Activated CD4-positive, alpha-beta T cell treated with anti-CD3 and anti-CD28 coated beads, Interleukin-2, amount 50 U/mL, for 1 hour (primary cell): ENCODE measurements around the gene KRTAP10-5.
"Not testable (repeated sequence)": the region's sequence is repeated elsewhere in the genome, so short reads cannot be mapped to it uniquely, and the experiment has no call there.

ENCODE experiments used
- DNase-seq: peaks from one replicate; pipeline ENCODE4 v3.0.0-alpha.2; 2020

Gene KRTAP10-5

DNA sequence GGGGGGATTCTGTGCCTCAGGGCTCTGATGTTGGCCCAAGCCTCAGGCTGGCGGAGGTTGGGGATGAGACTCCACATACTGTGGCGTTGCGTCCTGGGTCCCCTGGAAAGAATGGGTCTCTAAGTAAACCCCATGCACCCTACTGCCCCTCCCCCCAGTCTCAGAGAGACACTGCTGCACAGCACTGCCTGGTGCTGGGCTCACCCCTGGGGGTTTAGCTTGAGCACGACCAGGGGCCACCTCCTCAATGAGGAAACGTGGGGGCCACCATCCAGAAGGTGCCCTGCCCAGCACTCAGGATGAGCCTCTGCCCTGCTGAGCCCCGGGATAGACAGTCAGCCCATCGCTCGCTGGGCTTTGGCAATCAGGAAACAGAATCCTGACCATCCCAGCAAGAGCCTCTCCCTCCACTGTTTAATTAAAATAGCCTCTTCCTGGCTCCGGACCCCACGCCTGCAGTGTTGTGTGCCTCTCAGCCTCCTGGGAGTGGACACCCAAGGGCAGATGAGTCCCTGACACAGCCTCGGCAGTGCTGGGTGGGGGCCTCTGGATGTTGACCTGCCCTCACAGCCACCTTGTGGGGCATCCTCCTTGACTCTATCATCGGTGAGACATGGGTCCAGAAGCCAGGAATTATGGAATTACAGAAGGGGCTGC lies 10.4 kb downstream of the KRTAP10-5 start:
- no peak for DNase-seq

DNA sequence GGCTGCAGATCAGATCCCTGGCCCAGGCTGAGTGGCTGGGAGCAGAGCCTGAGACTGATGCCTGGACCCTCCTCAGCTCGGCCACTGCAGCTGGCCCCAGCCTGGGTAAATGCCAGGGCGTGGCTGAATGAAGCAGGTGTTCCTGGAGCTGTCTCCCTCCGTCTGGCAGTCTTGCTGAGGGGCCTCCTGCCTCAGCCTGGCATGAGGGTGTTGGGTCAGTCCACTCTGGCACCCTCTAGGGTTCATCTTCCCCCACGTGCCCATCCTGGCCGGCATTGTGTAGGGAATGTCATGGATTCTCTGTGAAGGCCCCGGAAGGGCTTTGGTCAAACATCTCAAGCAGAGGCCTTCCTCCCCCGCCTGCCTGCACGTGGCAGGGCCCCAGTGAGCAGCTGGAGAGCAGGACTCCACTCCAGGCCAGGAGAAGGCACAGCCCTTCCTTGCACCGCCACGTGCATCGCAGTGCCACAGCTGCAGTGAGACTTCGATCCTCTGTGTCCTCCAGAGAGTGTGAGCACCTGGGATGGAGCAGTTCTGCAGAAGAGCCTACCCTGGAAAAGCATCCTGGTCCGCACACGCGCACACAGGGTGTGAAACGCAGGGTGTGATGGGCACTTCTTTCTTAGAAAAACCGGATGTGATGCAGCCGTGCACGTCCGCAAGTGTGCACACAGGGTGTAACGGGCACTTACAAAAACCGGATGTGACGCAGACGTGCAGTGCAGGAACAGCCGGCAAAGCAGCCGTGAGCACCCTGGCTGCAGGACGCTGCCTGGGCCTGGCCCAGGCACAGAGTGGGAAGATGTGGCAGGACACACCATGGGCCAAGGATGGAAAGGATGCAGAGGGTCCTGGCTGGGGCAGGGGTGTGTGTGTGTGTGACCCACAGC lies 11.5 kb downstream of the KRTAP10-5 start:
- DNase-seq, result no peak

DNA sequence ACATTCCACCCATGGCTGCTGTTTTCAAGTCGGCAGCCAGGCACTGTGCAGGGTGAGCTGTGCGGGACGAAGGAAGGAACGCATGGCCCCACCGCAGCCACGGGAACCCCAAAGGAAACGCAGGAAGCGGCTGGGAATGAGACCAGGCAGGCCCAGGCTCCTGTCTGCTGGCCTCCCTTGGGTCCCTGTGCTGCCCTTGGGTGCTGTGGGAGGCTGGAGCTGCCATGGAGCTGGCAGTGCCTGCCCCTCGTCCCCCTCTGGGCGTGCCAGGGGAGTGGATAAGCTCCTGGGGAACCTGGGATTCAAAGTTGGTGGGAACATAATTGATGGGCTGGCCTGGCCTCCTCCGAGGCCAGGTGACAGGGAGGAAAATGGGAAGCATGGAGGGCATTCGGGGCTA lies 12.1 kb downstream of the KRTAP10-5 start:
- DNase-seq, result no peak

DNA sequence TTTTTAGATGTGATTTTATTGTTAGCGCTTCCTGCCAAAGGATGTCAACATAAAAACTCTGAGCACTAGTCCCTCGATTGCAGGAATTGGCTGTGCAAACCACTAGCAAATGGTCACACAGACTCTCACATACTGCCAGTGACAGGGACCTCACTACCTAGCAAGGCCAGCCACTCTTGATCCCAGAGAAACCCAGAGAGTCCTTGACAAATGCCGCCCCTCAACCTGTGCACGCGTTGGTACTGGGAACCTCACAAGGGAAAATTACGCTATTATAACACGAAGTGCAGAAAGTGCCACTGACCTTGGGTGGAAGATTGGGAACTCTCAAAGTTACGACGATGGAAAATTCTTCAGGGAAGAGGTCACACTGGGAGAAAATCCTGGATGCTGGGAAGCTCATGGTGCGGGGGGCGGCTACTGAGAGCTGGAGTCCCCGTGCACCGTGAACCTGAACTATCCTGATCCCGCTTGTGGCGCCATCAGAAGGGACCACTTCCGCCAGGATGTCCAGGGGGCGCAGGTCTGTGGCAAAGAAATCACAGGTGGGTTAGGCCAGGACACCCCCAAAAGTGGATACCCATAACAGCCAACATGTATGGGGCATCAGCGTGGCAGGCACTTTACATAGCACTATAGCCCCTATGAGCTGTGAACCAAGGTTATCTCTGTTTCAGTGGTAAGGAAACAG lies 12.8 kb downstream of the KRTAP10-5 start:
- DNase-seq, result no peak

DNA sequence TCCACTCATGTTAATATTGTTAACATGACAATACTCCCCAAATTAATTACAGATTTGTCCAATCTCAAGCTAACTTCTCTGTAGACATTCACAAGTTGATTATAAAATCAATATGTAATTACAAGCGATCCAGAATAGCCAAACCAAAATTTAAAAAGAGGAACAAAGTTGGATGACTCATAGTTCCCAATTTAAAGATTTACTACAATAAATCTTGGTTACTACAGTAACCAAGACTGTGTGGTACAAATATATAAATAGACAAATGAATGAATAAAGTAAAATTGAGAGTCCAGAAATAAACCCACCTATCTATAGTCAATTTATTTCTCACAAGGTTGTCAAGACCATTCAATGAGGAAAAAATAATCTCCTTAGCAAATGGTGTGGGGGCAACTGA lies 14.0 kb downstream of the KRTAP10-5 start:
- DNase-seq, result no peak

DNA sequence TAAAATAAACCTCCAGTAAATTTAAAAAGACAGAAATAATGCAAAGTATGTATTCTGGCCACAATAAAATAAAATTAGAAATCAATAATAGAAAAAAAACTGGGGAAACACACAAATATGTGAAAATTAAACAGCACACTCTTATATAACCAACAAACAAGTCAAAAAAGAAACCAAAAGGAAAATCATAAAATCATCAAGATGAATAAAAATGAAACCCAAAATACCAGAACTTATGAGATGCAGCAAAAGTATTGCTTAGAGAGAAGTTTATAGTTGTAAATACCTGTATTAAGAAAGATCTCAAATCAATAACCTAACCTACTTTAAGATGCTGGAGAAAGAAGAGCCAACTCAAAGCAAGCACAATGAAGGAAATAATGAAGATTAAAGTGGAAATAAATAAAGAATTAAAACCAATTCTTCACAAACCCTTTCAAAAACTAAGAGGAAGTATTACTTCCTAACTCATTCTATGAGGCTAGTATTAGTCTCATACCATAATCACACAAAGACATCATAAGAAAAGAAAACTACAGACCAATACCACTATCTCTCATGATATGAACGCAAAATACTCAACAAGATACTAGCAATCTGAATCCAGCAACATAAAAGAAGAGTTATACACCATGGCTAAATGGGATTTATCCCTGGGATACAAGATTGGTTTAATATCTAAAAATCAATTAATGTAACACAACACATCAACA lies 15.4 kb downstream of the KRTAP10-5 start:
- no peak for DNase-seq

DNA sequence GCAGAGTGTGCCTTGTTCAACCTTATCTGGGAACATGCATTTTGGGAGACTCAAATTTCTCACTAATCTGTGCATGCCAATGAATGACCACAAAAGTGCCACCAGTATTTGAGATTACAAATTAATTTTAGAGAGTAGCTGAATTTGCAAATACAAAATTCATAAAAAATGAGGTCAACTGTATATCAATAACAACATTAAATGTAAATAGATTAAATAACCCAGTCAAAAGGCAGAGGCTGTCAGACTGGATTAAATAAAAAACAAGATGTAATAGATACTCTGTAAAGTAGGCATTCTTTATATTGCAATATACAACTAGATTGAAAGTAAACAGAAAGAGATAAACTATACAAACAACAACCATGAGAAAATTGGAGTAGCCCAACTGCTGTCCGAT lies 16.3 kb downstream of the KRTAP10-5 start:
- DNase-seq, result no peak

DNA sequence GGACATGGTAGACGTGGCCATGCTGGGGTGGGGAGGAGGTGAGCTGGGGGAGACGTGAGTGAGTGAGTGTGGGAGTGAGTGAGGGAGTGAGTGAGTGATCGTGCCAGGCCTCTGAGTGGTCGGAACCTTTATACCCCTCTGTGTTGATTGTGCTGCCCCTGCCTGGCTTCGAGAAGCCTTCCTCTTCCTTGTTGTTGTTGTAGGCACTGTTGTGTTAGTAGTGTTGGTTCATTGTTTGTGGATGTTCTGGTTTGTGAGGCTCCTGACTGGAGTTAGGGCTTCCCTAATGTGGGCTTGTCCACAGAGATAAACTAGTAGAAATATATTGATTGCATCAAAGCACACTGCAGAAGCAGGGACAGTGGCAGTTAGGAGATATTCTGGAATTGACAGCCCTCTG lies 21.7 kb downstream of the KRTAP10-5 start, which contains the start of gene KRTAP10-3:
Gene KRTAP10-3, minus strand, starts transcription at position 101 of the 400 bp plus-strand sequence. Its CDS starts 80 bp downstream, at position 21.
- DNase-seq, result no peak

DNA sequence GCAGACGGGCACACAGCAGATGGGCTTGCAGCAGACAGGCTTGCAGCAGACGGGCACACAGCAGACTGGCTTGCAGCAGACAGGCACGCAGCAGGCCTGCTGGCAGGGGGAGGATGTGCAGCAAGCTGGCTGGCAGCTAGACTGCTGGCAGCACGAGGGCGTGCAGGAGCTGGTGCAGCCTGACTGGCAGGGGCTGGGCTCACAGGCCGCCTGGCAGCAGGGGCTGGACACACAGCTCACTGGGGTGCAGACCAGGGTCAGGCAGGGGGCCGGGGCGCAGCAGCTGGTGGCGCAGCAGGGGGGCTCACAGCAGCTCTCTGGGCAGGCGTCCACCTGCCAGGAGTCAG lies 22.1 kb downstream of the KRTAP10-5 start:
- DNase-seq, result not testable (repeated sequence)

DNA sequence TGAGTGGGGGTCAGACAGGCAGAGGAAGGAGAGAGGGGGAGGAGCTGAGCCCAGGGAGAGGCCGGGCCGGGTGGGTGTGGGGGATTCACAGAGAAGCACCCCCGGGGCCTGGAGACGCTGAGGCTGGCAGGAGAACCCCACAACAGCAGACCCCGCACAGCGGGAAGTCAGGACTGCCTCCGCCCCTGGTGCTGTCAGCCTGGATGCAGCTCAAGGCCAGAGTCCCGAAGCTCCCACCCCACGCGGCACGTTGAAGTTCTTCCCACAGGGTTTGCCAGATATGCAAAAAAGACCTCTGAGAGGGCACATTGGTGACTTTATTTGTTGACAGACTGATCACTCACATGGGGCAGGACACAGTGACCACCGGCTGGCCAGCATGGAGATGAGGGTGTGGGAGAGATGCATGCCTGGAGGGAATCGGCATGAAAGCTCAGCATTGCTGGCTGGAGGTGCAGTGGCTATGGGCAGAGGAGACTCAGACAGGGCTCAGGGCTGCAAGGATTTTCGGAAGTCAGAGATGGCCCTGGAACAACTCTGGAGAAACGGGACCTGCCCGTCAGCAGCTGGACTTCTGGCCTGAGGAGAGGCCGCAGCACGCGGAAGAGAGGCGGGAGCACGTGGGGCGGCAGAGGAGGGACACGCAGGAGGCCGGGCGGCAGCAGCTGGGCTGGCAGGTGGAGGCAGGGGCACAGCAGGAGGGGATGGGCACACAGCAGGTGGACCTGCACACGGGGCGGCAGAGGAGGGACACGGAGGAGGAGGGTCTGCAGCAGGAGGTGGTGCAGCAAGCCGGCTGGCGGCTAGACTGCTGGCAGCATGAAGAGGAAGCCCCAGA lies 22.7 kb downstream of the KRTAP10-5 start:
- DNase-seq, result no peak

DNA sequence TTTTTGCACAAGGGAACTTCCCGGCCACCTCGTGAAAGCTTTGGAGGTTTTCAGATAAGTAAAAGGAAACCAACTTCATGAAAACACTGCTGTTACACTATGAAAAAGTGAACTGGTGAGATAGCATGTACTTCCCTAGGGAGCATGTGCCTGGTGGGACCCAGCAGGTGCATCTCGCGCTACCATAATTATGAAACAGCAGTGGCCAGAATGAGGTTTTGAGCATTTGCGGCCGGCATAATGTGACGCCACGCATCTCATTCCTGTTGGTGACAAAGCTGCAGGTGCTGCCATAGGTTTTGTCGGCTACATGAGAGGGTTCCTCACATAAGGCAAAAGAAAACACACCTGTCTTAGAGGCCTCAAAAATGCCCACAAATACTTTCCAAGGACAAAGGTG lies 23.5 kb downstream of the KRTAP10-5 start:
- DNase-seq, result no peak

DNA sequence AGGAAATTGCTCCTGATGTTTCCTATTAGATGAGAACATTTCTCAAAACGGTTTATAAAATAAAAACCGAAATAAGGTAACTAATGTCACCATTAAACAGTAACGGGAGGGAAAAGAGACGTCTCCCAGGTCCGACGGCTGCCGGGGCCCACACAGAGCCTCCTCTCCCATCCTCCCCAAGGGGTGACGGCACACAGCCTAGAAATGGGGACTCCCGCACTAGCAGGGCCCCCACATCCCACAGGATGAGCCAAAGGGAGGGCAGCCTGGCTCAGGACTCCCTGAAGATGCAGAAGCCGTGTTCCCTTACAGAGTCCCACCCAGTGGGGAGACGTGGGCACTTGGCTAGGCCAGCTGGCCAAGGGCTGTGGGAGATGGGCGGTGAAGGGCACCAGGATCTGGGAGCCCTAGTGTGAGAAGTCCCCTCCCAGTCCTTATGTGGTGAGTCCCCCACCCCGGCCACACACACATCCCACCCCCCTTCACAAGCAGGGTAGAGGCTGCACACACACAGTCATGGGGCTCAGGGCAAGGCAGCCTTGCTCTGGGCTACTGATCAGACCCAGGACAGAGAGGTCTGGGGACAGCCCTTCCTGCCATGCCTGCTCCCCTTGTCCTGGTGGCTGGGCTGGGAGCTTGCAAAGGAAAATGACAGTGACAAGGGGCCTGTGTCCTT lies 25.1 kb downstream of the KRTAP10-5 start:
- DNase-seq, result no peak

DNA sequence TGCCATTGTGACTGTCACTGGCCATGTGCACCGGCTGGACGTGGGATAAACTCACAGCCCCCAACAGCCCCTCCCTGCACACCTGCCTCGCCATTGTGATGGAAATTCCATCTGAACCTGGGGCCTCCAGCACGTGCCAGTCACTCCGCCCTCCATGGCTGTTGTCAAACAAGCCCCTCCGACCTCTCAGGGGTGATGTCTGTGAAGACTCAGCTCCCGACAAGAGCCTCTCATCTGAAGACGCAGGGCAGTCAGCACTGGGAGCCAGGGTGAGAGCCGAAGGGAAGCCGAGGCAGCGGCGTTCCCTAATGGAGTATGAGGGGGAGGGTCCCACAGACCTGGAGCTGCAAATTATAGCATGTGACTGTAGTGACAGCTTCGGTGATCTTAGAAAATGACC lies 27.7 kb downstream of the KRTAP10-5 start:
- DNase-seq, result no peak

DNA sequence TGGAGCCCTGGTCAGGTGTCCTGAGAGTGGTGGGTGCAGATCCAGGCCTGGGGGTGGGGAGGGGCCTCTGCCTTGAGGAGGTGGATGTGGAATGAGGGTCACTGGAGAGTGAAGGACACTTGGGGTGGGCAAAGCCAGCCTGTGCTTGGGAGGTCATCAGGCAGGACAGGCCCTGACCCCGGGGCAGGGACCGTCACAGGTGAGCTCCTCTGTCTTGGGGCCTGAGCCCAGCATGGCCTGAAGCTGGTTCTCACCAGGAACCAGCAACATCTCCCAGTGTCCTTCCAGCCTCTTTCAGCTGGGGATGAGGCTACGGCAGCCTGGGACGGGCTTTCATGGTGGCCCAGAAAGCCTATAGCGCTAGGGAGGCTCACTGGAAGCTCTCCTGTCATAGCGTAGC lies 28.3 kb downstream of the KRTAP10-5 start:
- DNase-seq, result no peak

DNA sequence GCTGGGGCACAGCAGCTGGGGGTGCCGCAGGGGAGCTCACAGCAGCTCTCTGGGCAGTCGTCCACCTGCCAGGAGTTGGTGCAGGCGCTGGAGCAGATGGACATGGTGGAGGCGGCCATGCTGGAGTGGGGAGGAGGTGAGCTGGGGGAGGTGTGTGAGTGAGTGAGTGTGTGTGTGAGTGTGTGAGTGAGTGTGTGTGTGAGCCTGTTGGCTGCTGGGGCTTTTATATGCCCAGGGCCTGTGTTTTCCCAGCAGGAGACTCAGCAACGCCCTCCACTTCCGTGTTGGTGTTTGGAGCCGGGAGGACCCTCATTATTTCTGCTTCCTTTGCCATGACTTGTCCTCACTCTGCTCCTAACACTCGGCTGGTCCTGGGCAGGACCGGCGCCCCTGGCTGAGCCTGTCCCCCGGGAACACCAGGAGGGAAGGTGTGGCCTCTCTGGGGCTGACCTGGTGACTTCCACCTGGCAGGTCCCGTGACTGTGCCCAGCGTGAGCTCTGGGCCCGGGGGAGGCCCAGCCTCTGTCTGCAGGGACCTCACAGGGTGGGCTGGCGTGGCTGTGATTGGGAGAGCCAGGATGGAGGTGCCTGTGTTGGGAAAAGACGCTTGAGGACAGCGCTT lies 29.0 kb downstream of the KRTAP10-5 start, which contains the start of gene KRTAP10-2:
Gene KRTAP10-2, minus strand, starts transcription at position 166 of the 622 bp plus-strand sequence. Its CDS starts 47 bp downstream, at position 119.
- DNase-seq, result no peak

DNA sequence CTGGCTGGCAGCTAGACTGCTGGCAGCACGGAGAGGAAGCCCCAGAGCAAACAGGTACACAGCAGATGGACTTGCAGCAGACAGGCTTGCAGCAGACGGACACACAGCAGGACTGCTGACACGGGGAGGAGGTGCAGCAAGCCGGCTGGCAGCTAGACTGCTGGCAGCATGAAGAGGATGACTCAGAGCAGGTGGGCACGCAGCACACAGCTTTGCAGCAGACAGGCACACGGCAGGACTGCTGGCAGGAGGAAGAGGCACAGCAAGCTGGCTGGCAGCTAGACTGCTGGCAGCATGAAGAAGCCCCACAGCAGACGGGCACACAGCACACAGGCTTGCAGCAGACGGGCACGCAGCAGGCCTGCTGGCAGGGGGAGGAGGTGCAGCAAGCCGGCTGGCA lies 29.6 kb downstream of the KRTAP10-5 start:
- DNase-seq, result no peak

DNA sequence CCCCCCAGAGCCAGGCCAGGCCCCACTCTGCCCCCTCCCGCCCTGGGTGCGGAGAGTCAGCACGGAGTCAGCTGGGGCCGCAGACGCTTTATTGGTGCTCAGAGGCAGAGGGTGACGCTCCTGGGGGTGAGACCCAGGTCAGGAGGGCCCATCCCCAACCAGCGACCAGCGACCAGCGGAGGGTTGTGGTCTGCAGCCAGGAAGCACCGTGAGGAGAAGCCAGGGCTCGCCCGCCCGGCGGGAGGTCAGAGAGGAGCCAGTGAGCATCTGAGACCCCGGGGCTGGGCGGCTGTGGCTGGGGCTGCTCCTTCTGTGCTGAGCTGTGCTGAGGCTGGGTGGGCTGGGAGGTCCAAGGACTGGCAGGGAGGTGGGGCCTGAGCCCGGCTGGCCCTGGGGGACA lies 30.1 kb downstream of the KRTAP10-5 start:
- not testable (repeated sequence) for DNase-seq

DNA sequence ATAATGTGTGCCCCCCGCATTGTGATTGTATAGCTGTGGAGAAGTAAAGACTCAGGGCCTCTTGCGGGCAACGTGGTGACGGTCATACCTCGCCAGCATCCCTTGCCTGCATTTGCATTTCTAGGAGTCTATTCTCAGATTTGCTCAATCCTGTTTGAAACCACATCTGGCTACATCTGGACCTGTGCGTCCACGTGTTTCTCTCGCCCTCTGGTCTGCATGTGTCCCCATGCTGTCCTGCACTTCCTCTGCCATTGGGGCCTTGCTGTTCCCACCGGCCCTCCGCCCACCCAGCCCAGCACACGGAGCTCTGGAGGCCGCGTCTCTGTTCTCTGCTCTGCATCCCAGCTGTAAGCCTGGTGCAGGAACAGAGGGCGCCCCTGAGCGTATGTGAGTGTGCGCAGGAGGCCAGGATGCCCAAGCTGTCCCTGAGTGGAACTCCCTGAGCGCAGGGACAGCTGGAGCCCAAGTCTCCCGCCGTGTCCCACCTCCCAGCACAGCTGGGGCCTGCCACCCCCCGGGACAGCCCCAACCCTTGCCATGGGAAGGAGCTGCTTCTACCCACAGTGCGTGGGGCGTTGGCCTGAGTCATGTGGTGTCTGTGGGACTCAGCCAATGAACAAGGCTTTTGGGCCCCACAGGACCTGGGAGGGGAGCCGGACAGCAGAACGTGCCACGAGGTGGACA lies 30.7 kb downstream of the KRTAP10-5 start:
- no peak for DNase-seq

DNA sequence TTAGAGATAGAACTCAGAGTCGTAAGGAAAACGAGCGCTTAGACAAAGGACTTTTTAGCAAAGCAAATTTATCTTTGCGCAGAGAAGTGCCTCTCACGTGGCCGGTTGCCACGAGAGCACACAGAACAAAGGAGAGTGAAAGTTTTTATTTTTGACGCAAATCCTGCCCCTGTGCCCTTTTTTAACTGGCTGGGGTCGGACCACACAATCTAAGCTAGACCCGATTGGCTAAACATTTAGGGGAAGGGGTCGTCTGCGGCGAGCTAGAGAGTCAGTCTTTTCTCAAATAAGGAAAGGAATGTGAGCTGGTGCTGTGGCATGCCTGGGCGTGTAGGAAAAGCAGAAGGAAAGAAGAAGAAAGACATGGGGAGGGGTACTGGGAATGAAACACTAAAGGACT lies 31.5 kb downstream of the KRTAP10-5 start:
- DNase-seq, result no peak

DNA sequence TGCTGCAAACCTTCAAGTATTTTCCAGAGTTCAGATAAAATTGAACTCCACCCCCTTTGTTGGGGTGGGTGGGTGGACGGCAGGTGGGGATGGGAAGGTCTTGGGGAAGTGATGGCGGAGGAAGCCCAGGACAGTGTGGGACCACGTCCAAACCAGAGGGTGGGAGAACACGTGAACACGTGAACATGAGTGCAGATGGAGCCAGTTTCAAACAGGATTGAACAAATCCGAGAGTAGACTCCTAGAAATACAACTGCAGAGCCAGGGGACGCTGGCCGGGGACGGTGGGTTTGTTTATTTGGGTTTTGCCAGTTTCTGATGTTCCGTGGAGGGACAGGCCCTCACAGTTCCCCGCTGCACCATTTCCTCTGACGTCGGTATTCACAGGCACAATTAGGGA lies 32.0 kb downstream of the KRTAP10-5 start:
- no peak for DNase-seq
